Astrocyte (in vitro differentiated cells and primary cell): ENCODE results near the gene RNLS.
"Not testable (repeated sequence)": the region's sequence is repeated elsewhere in the genome, so short reads cannot be mapped to it uniquely, and the experiment has no call there.

Experiments
- CTCF ChIP-seq: IDR thresholded peaks from 2 replicates; pipeline ENCODE4 v1.5.1; 2011; ENCODE audit warnings: low read depth, mild to moderate bottlenecking, inconsistent platforms, low read length, moderate library complexity; ENCODE audit not compliant: insufficient read depth
- EZH2 ChIP-seq: IDR thresholded peaks from 2 replicates; pipeline ENCODE4 v1.6.1; 2012; ENCODE audit warnings: mild to moderate bottlenecking, low read length, inconsistent platforms; ENCODE audit not compliant: insufficient read depth

GRCh38 chr10:88486816-88487215 lies 96.3 kb downstream of the RNLS start:
- TF ChIP-seq CTCF, EZH2: not testable (repeated sequence)
